Colonic mucosa (tissue), 4 donors: ENCODE data around the gene L3MBTL4. TPM values are rescaled to one million over a fixed set of nuclear protein-coding genes. Genes with fewer than 3 reads are reported as not detected.

Source experiments
- DNase-seq: peaks from one replicate; pipeline ENCODE4 v3.0.0-alpha.2; 2020
- H3K27ac ChIP-seq: fragments of 200-600 bp; one replicate; pipeline ENCODE4 v1.8.0; 2021
- H3K27me3 ChIP-seq: fragments of 200-600 bp; one replicate; pipeline ENCODE4 v1.8.0; 2021
- H3K36me3 ChIP-seq: fragments of 200-600 bp; one replicate; pipeline ENCODE4 v1.8.0; 2021
- H3K4me1 ChIP-seq: fragments of 200-600 bp; one replicate; pipeline ENCODE4 v1.8.0; 2021; ENCODE audit warnings: mild to moderate bottlenecking
- H3K4me3 ChIP-seq: fragments of 200-600 bp; one replicate; pipeline ENCODE4 v1.8.0; 2021
- H3K9ac ChIP-seq, 2 donors: one replicate each; pipeline ENCODE4 v1.7.0; 2013; ENCODE audit warnings: control low read depth in 2 of 2, low read depth in 2 of 2, low read length in 2 of 2
- H3K9me3 ChIP-seq: fragments of 200-600 bp; one replicate; pipeline ENCODE4 v1.8.0; 2021
- intact Hi-C: fragments of 100-400 bp; cut with DNase I; formaldehyde crosslinking; loops from one replicate; pipeline ENCODE4 v1.14.1; 2022
- total RNA-seq, 2 donors: library from RNA; stranded (reverse); fragmentation: NEBNext Ultra II Directional in 1 of 2; extraction: Animal tissue kit (Norgen Biotek cat#: 25700) in 1 of 2; gene quantifications; one replicate each; pipeline ENCODE4 v1.2.1, GENCODE V29; 2021
- TF ChIP-seq, protein P1 (sequence below): fragments of 200-600 bp; IDR thresholded peaks from one replicate; pipeline ENCODE4 v1.8.0; 2022; ENCODE audit warnings: antibody characterized with exemption, mild to moderate bottlenecking
- donor health status: healthy.
- donor health status: DM: no; HTN: no; CAD: no.
- donor health status: DM: no; HTN: no; CAD: no.

L3MBTL4 gene
- total RNA-seq, 2 donors from 2014 or later, result 3.5 to 3.8 TPM

DNA sequence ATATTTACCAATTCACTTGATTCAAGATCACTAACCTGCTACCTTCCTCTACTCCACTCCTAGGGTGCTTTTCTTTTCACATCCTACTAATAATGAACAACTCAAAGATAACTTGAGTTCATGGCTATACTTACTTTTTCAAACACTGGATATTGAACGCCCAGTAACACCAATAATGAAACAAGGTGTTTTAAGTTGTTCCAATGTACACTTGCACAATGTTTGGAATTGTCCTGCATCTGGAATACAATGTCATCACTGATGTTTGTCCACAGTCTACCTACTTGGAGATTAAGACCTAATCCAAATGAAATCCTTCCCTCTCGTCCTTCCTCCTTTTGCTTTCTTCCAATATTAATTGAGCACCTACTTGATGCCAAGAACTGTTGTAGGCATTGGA, 301.1 kb downstream of the L3MBTL4 start:
- H3K9me3 ChIP-seq, result no peaks in the 10 kb centered on the region
- H3K27me3 ChIP-seq, result no peaks in the 10 kb centered on the region
- intact Hi-C loops, result no loop called here
- no peak overlapping the region for H3K27ac ChIP-seq
- no peak overlapping the region for H3K9ac ChIP-seq
- no peaks in the 10 kb centered on the region for H3K4me1 ChIP-seq
- TF ChIP-seq, protein P1, sequence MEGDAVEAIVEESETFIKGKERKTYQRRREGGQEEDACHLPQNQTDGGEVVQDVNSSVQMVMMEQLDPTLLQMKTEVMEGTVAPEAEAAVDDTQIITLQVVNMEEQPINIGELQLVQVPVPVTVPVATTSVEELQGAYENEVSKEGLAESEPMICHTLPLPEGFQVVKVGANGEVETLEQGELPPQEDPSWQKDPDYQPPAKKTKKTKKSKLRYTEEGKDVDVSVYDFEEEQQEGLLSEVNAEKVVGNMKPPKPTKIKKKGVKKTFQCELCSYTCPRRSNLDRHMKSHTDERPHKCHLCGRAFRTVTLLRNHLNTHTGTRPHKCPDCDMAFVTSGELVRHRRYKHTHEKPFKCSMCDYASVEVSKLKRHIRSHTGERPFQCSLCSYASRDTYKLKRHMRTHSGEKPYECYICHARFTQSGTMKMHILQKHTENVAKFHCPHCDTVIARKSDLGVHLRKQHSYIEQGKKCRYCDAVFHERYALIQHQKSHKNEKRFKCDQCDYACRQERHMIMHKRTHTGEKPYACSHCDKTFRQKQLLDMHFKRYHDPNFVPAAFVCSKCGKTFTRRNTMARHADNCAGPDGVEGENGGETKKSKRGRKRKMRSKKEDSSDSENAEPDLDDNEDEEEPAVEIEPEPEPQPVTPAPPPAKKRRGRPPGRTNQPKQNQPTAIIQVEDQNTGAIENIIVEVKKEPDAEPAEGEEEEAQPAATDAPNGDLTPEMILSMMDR, result no peak
- H3K36me3 ChIP-seq, result no peaks in the 10 kb centered on the region
- H3K4me3 ChIP-seq, result no peak overlapping the region
- DNase-seq, result no peak

DNA sequence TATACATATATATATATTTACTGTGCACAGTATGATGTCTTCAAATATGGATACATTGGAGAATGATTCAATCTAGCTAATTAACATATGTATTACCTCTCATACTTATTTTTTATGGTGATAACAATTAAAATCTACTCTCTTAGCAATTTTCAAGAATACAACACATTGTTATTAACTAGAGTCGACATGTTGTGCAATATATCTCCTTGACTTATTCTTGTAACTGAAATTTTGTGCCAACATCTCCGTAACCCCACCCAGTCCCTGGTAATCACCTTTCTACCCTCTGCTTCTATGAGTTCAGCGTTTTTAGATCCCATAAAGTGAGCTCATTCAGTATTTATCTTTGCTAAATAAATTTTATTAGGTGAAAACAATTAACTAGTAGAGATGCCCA, 303.0 kb downstream of the L3MBTL4 start:
- Histone ChIP-seq H3K4me1 (no peaks in the 10 kb centered on the region), H3K27me3 (no peaks in the 10 kb centered on the region), H3K4me3 (no peak overlapping the region), H3K9ac (no peak overlapping the region), H3K36me3 (no peaks in the 10 kb centered on the region), H3K9me3 (no peaks in the 10 kb centered on the region), H3K27ac (no peak overlapping the region)
- DNase-seq, result no peak
- intact Hi-C loops, result no loop called here
- TF ChIP-seq, protein P1, result no peak

DNA sequence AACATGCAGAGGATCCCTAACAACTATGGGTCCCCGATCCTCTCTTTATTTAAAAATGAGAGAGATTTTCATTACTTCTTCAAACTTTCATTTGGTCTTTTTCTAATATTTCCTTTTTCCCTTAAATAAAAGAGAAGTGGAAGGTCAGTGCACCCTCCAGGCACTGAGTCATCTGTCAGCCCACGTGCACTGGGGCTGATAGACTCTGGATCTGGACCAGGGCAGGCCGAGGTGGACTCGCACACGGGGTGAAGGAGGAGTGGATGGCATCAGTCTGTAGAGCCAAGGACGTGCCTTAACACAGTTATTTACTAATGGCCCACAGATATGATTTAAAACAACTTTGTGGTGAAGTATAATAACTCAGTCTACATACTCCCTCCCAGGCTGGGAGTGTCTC, 305.0 kb downstream of the L3MBTL4 start:
- Histone ChIP-seq H3K4me3 (no peak overlapping the region), H3K27me3 (no peaks in the 10 kb centered on the region), H3K4me1 (no peaks in the 10 kb centered on the region), H3K9ac (no peak overlapping the region), H3K36me3 (no peaks in the 10 kb centered on the region), H3K9me3 (no peaks in the 10 kb centered on the region), H3K27ac (no peak overlapping the region)
- no peak for DNase-seq
- TF ChIP-seq, protein P1, result no peak
- intact Hi-C loops, result no loop called here

DNA sequence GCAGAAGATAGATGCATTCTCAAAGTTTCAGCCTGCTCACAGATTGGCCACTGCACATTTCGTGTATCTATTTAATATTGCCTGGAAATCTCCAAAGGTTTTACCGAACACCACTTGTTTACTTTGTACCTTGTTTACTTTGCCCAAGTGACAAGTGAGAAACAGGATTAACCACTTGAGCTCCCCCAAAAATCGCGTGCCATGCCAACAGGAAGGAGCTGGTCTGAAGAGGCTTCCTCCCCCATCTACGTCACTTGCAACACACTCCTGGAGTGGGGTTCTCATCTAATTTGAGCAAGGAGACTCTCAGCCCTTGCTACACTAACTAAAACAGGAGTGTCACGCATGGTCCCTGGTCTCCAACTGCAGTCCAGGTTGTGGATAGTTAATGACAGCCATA, 306.9 kb downstream of the L3MBTL4 start:
- TF ChIP-seq, protein P1, result no peak
- intact Hi-C loops, result no loop called here
- Histone ChIP-seq H3K27ac (no peak overlapping the region), H3K9me3 (no peaks in the 10 kb centered on the region), H3K4me3 (no peak overlapping the region), H3K4me1 (no peaks in the 10 kb centered on the region), H3K27me3 (no peaks in the 10 kb centered on the region), H3K36me3 (no peaks in the 10 kb centered on the region), H3K9ac (no peak overlapping the region)
- no peak for DNase-seq

DNA sequence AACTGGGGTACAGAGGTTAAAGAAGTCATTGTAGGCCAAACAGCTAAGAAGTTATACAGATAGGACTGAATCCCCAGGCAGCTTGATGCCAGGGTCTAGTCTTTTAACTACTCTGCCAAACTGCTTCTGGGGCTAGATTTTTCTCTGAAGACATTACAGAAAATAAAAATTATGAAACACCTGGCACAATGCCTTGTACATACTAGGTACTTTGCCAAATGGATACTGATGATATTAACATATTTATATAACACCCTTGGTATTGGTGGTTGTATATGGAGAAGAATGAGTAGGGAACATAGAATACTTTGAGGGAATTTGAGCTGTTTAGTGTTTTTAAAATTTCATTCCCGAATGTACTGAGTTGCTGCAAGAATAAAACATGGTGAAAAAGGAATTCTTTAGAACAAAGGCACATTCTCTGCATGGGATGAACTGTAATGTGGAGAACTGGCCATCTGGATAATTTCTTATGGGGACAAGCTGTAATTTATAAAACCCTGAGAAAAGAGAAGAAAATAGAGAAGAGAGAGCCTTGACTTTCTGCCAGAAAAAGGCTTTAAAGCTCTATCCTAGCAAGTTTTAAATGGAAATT, 308.5 kb downstream of the L3MBTL4 start:
- DNase-seq, result no peak
- TF ChIP-seq, protein P1, result no peak
- Histone ChIP-seq H3K4me3 (no peak overlapping the region), H3K27me3 (no peaks in the 10 kb centered on the region), H3K4me1 (no peaks in the 10 kb centered on the region), H3K9me3 (no peaks in the 10 kb centered on the region), H3K9ac (no peak overlapping the region), H3K27ac (no peak overlapping the region), H3K36me3 (no peaks in the 10 kb centered on the region)
- intact Hi-C loops, result no loop called here
